Neural progenitor cell (in vitro differentiated cells): Measurements from ENCODE around the gene LUZP2. TPM values are rescaled to one million over a fixed set of nuclear protein-coding genes. Genes with fewer than 3 reads are reported as not detected.

ENCODE experiments used
- DNase-seq: peaks from one replicate; pipeline ENCODE4 v3.0.0-alpha.2; 2016; ENCODE audit warnings: low spot score
- H2AFZ ChIP-seq: fragments of 200-600 bp; sonication (generic); replicated peaks from 2 replicates; pipeline ENCODE4 v1.6.1; 2016; ENCODE audit warnings: antibody characterized with exemption
- H3F3A ChIP-seq: fragments of 200-600 bp; sonication (generic); 2 replicates; pipeline ENCODE4 v1.6.1; 2016; ENCODE audit warnings: antibody characterized with exemption, low read depth
- H3K27ac ChIP-seq: fragments of 200-600 bp; sonication (generic); 2 replicates; pipeline ENCODE4 v1.5.1; 2016; ENCODE audit warnings: mild to moderate bottlenecking
- H3K27me3 ChIP-seq: fragments of 200-600 bp; sonication (generic); 2 replicates; pipeline ENCODE4 v1.6.1; 2016; ENCODE audit warnings: mild to moderate bottlenecking, moderate library complexity
- H3K36me3 ChIP-seq: fragments of 200-600 bp; sonication (generic); 2 replicates; pipeline ENCODE4 v1.5.1; 2016
- H3K4me1 ChIP-seq: fragments of 200-600 bp; sonication (generic); 2 replicates; pipeline ENCODE4 v1.6.1; 2016; ENCODE audit warnings: mixed run types
- H3K4me2 ChIP-seq: fragments of 200-600 bp; sonication (generic); 2 replicates; pipeline ENCODE4 v1.6.1; 2016
- H3K4me3 ChIP-seq: fragments of 200-600 bp; sonication (generic); 2 replicates; pipeline ENCODE4 v1.5.1; 2016
- H3K79me2 ChIP-seq: fragments of 200-600 bp; sonication (generic); 2 replicates; pipeline ENCODE4 v1.6.1; 2016; ENCODE audit warnings: low read depth
- H3K9ac ChIP-seq: fragments of 200-600 bp; sonication (generic); 2 replicates; pipeline ENCODE4 v1.6.1; 2016
- H3K9me3 ChIP-seq: fragments of 200-600 bp; sonication (generic); 2 replicates; pipeline ENCODE4 v1.5.1; 2016; ENCODE audit warnings: low read depth
- H4K20me1 ChIP-seq: fragments of 200-600 bp; sonication (generic); 2 replicates; pipeline ENCODE4 v1.6.1; 2016; ENCODE audit warnings: low read depth
- H3K27ac Mint-ChIP-seq: 3 replicates; pipeline ENCODE4 v1.8.0; 2021; ENCODE audit warnings: mixed read lengths
- H3K27me3 Mint-ChIP-seq: 2 replicates; pipeline ENCODE4 v1.8.0; 2022; ENCODE audit warnings: low read depth, mild to moderate bottlenecking, inconsistent platforms, moderate library complexity, mixed read lengths; ENCODE audit not compliant: insufficient read depth
- H3K36me3 Mint-ChIP-seq: 3 replicates; pipeline ENCODE4 v1.8.0; 2021; ENCODE audit warnings: mixed read lengths
- H3K4me1 Mint-ChIP-seq: 3 replicates; pipeline ENCODE4 v1.8.0; 2021; ENCODE audit warnings: mixed read lengths
- H3K4me3 Mint-ChIP-seq: 3 replicates; pipeline ENCODE4 v1.8.0; 2021; ENCODE audit warnings: mild to moderate bottlenecking, moderate library complexity, mixed read lengths
- H3K9me3 Mint-ChIP-seq: 3 replicates; pipeline ENCODE4 v1.8.0; 2020; ENCODE audit warnings: mixed read lengths
- CTCF ChIP-seq: fragments of 200-600 bp; sonication (generic); IDR thresholded peaks from 2 replicates; pipeline ENCODE4 v1.5.1; 2017; ENCODE audit warnings: antibody characterized with exemption, mild to moderate bottlenecking
- EZH2 ChIP-seq: fragments of 200-600 bp; sonication (generic); IDR thresholded peaks from 2 replicates; pipeline ENCODE4 v1.6.1; 2017; ENCODE audit warnings: antibody characterized with exemption, mild to moderate bottlenecking, moderate library complexity
- EZH2phosphoT487 ChIP-seq: fragments of 200-600 bp; sonication (generic); IDR thresholded peaks from 2 replicates; pipeline ENCODE4 v1.6.1; 2017; ENCODE audit warnings: antibody characterized with exemption
- total RNA-seq: library from RNA; depleted of rRNA; stranded (reverse); fragments of >200 nt; gene quantifications from 2 replicates; pipeline ENCODE4 v1.2.3, GENCODE V29; 2015; ENCODE audit warnings: low replicate concordance

The LUZP2 gene
- total RNA-seq, 1 donor from 2014 or later, result 2.5 TPM

GRCh38 chr11:24575392-24575791, 78.5 kb downstream of the LUZP2 start:
- H4K20me1 ChIP-seq, result no peaks in the 10 kb centered on the region
- no peak overlapping the region for H3K4me2 ChIP-seq
- no peaks in the 10 kb centered on the region for H3F3A ChIP-seq
- H3K4me3 ChIP-seq, result no peak overlapping the region
- H3K4me3 Mint-ChIP-seq, result no peak overlapping the region
- H3K9me3 ChIP-seq, result no peaks in the 10 kb centered on the region
- H3K79me2 ChIP-seq, result no peaks in the 10 kb centered on the region
- H3K9me3 Mint-ChIP-seq, result no peaks in the 10 kb centered on the region
- H3K27me3 ChIP-seq, result no peaks in the 10 kb centered on the region
- H3K4me1 Mint-ChIP-seq, result peaks cover 4% of the 10 kb centered on the region
- H3K27me3 Mint-ChIP-seq, result no peaks in the 10 kb centered on the region
- H3K27ac Mint-ChIP-seq, result no peak overlapping the region
- H3K27ac ChIP-seq, result no peak overlapping the region
- no peaks in the 10 kb centered on the region for H3K36me3 ChIP-seq
- no peaks in the 10 kb centered on the region for H3K4me1 ChIP-seq
- peak overlapping the region; percentile 13 for H2AFZ ChIP-seq
- DNase-seq, result no peak
- TF ChIP-seq EZH2, result no peak
- no peak for TF ChIP-seq CTCF
- no peak for TF ChIP-seq EZH2phosphoT487
- H3K36me3 Mint-ChIP-seq, result no peaks in the 10 kb centered on the region
- H3K9ac ChIP-seq, result no peak overlapping the region

- Histone ChIP-seq H3K4me3 (no peak overlapping the region), H3K9ac (no peak overlapping the region), H3K27me3 (no peaks in the 10 kb centered on the region), H3K4me2 (no peak overlapping the region), H4K20me1 (no peaks in the 10 kb centered on the region), H3K79me2 (no peaks in the 10 kb centered on the region), H3K36me3 (no peaks in the 10 kb centered on the region), H3F3A (no peaks in the 10 kb centered on the region), H3K27ac (no peak overlapping the region), H2AFZ (no peak overlapping the region), H3K9me3 (no peaks in the 10 kb centered on the region), H3K4me1 (no peaks in the 10 kb centered on the region)
- peaks cover 2% of the 10 kb centered on the region for H3K27me3 Mint-ChIP-seq
- DNase-seq, result no peak
- no peak overlapping the region for H3K27ac Mint-ChIP-seq
- H3K4me3 Mint-ChIP-seq, result no peak overlapping the region
- no peaks in the 10 kb centered on the region for H3K4me1 Mint-ChIP-seq
- H3K9me3 Mint-ChIP-seq, result no peaks in the 10 kb centered on the region
- no peaks in the 10 kb centered on the region for H3K36me3 Mint-ChIP-seq
- TF ChIP-seq EZH2 (no peak), EZH2phosphoT487 (no peak), CTCF (no peak)
Observed at GRCh38 chr11:24585192-24585591, 88.3 kb downstream of the LUZP2 start.

- Histone ChIP-seq H3K4me1 (no peaks in the 10 kb centered on the region), H3K9me3 (no peaks in the 10 kb centered on the region), H3K79me2 (no peaks in the 10 kb centered on the region), H3K27ac (no peak overlapping the region), H3F3A (no peaks in the 10 kb centered on the region), H2AFZ (no peak overlapping the region), H4K20me1 (no peaks in the 10 kb centered on the region), H3K4me2 (no peak overlapping the region), H3K4me3 (no peak overlapping the region), H3K9ac (no peak overlapping the region), H3K36me3 (no peaks in the 10 kb centered on the region), H3K27me3 (no peaks in the 10 kb centered on the region)
- no peaks in the 10 kb centered on the region for H3K36me3 Mint-ChIP-seq
- H3K9me3 Mint-ChIP-seq, result no peaks in the 10 kb centered on the region
- no peak overlapping the region for H3K4me3 Mint-ChIP-seq
- H3K27ac Mint-ChIP-seq, result no peak overlapping the region
- H3K4me1 Mint-ChIP-seq, result no peaks in the 10 kb centered on the region
- TF ChIP-seq EZH2phosphoT487, result no peak
- no peak for TF ChIP-seq CTCF
- TF ChIP-seq EZH2, result no peak
- DNase-seq, result no peak
- no peaks in the 10 kb centered on the region for H3K27me3 Mint-ChIP-seq
Observed at GRCh38 chr11:24587635-24588034, 90.8 kb downstream of the LUZP2 start.
